ENCODE measurements around the gene CEACAM3.
"Not testable (repeated sequence)": the region's sequence is repeated elsewhere in the genome, so short reads cannot be mapped to it uniquely, and the experiment has no call there.

The CEACAM3 gene

DNA sequence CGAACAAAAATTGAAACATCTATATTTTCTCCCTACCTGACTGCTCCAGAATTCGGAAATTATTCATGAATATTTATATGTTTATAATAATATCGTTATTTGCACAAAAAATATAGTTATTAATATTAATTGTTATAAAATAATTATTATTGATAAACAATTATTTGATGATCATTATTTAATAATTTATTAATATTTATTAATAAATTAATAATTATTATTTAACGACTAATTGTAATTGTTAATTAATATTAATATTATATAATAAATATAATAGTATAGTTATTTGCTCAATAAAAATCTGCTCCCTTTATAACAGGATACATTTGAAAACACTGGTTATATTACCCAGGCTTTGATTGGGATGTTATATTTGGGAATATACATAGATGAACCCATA lies 26.8 kb upstream of the CEACAM3 start:
- DNase-seq (ENCODE audit: insufficient read length, low spot score), result no peak
- no peak for FAIRE-seq
- TF ChIP-seq PAX5 (IDR thresholded peaks at IDR 0.05; ENCODE audit: insufficient read depth, low read length, severe bottlenecking) (no peak), SPI1 (IDR thresholded peaks at IDR 0.05; ENCODE audit: low read depth, low read length) (no peak), TAF1 (IDR thresholded peaks at IDR 0.05; ENCODE audit: low read depth, low read length) (no peak), POLR2AphosphoS5 (IDR thresholded peaks at IDR 0.05; ENCODE audit: low read depth, low read length) (no peak), POLR2A (IDR thresholded peaks at IDR 0.05; ENCODE audit: low read depth, low read length) (no peak), POU2F2 (IDR thresholded peaks at IDR 0.05; ENCODE audit: low read depth, low read length) (no peak)

DNA sequence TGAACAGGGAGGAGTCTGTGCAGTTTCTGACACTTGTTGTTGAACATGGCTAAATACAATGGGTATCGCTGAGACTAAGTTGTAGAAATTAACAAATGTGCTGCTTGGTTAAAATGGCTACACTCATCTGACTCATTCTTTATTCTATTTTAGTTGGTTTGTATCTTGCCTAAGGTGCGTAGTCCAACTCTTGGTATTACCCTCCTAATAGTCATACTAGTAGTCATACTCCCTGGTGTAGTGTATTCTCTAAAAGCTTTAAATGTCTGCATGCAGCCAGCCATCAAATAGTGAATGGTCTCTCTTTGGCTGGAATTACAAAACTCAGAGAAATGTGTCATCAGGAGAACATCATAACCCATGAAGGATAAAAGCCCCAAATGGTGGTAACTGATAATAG lies 25.0 kb upstream of the CEACAM3 start:
- no peak for FAIRE-seq
- no peak for DNase-seq (ENCODE audit: insufficient read length, low spot score)
- TF ChIP-seq POU2F2 (IDR thresholded peaks at IDR 0.05; ENCODE audit: low read depth, low read length) (no peak), SPI1 (IDR thresholded peaks at IDR 0.05; ENCODE audit: low read depth, low read length) (no peak)

DNA sequence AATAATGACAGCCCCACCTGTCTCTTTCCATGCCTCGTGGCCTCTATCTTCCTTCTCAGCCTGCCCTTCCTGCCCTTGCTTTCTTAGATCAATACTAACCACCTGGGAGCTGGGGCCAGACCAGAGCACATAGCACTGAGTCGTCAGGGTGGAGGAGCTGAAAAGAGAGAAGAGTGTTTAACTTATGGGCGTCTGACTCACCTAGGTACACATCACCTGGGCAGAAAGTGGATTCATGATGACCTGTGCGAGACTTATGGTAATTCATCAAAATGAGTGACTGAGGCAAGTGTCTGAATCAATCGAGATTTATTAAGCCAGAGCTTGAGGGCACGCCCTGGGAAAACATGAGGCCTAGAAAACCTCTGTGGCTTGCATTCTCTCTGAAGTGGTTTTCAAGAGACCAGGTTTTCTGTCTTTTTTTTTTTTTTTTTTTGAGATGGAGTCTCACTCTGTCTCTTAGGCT lies 21.8 kb upstream of the CEACAM3 start:
- TF ChIP-seq TAF1 (IDR thresholded peaks at IDR 0.05; ENCODE audit: low read depth, low read length) (no peak), POLR2A (IDR thresholded peaks at IDR 0.05; ENCODE audit: low read depth, low read length) (no peak), POLR2AphosphoS5 (IDR thresholded peaks at IDR 0.05; ENCODE audit: low read depth, low read length) (no peak), SPI1 (IDR thresholded peaks at IDR 0.05; ENCODE audit: low read depth, low read length) (no peak), POU2F2 (IDR thresholded peaks at IDR 0.05; ENCODE audit: low read depth, low read length) (no peak), PAX5 (IDR thresholded peaks at IDR 0.05; ENCODE audit: insufficient read depth, low read length, severe bottlenecking) (no peak)
- FAIRE-seq (no peak), DNase-seq (ENCODE audit: insufficient read length, low spot score) (no peak)

DNA sequence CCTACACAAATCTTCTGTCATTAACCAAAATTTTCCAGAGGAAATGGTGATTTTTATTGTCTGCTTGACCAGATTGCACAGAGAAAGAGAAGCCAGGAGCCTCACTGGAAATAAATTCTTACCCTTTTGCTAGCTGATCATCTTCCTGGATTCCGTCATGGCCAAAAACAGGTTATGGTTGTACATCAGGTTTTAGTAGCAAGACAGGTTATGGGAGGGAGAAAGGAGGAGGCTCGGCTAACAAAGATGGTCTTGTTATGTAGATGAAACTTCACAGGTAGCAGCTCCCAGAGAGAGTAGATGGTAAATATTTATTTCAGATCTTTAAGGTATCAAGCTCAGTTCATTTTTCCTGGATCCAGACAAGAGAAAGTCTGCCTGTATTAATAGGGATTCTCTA lies 19.7 kb upstream of the CEACAM3 start:
- FAIRE-seq, result no peak
- DNase-seq (ENCODE audit: insufficient read length, low spot score), result no peak
- TF ChIP-seq SPI1 (IDR thresholded peaks at IDR 0.05; ENCODE audit: low read depth, low read length) (no peak), TAF1 (IDR thresholded peaks at IDR 0.05; ENCODE audit: low read depth, low read length) (no peak), POU2F2 (IDR thresholded peaks at IDR 0.05; ENCODE audit: low read depth, low read length) (no peak), POLR2A (IDR thresholded peaks at IDR 0.05; ENCODE audit: low read depth, low read length) (no peak), PAX5 (IDR thresholded peaks at IDR 0.05; ENCODE audit: insufficient read depth, low read length, severe bottlenecking) (no peak), POLR2AphosphoS5 (IDR thresholded peaks at IDR 0.05; ENCODE audit: low read depth, low read length) (no peak)

DNA sequence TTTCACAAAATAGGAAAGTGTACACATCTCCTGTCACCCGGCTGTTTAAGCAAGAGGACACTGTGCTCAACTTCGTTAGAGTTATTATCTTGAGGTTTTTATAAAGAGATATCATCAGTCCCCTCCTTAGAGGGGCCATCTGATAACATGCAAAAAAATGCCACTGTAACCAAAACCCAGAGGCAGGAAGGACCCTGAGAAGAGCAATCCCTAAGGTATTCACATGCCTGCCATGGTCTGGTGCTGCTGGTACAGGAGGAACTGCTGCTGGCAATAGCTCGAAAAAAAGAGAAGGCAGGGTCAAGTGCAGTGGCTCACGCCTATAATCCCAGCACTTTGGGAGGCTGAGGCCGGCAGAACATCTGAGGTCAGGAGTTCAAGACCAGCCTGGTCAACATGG lies 12.8 kb upstream of the CEACAM3 start:
- no peak for TF ChIP-seq PAX5 (IDR thresholded peaks at IDR 0.05; ENCODE audit: insufficient read depth, low read length, severe bottlenecking)
- TF ChIP-seq SPI1 (IDR thresholded peaks at IDR 0.05; ENCODE audit: low read depth, low read length), result no peak
- no peak for TF ChIP-seq POLR2A (IDR thresholded peaks at IDR 0.05; ENCODE audit: low read depth, low read length)
- no peak for TF ChIP-seq POU2F2 (IDR thresholded peaks at IDR 0.05; ENCODE audit: low read depth, low read length)
- DNase-seq (ENCODE audit: insufficient read length, low spot score) (no peak), FAIRE-seq (no peak)

DNA sequence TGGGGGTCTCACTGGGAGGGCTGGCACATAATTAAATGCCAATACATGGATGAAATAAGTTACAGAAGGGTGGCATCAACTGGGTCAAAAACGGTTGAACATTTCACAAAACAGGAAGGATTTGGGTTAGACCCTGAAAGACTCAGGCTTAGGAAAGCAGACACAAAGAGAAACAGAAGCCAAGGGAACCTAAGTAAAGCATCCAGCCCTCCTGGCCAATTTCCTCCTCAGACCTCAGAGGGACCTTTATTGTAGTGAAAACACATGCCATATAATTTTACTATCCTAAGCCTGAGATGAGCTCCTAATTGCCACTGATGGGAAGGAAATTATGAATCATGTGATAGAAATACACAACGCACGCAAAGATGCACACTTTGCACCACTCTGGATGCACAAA lies 12.1 kb upstream of the CEACAM3 start:
- DNase-seq (ENCODE audit: insufficient read length, low spot score) (no peak), FAIRE-seq (no peak)
- TF ChIP-seq TAF1 (IDR thresholded peaks at IDR 0.05; ENCODE audit: low read depth, low read length) (no peak), PAX5 (IDR thresholded peaks at IDR 0.05; ENCODE audit: insufficient read depth, low read length, severe bottlenecking) (no peak), POLR2A (IDR thresholded peaks at IDR 0.05; ENCODE audit: low read depth, low read length) (no peak), POU2F2 (IDR thresholded peaks at IDR 0.05; ENCODE audit: low read depth, low read length) (no peak), POLR2AphosphoS5 (IDR thresholded peaks at IDR 0.05; ENCODE audit: low read depth, low read length) (no peak), SPI1 (IDR thresholded peaks at IDR 0.05; ENCODE audit: low read depth, low read length) (no peak)

DNA sequence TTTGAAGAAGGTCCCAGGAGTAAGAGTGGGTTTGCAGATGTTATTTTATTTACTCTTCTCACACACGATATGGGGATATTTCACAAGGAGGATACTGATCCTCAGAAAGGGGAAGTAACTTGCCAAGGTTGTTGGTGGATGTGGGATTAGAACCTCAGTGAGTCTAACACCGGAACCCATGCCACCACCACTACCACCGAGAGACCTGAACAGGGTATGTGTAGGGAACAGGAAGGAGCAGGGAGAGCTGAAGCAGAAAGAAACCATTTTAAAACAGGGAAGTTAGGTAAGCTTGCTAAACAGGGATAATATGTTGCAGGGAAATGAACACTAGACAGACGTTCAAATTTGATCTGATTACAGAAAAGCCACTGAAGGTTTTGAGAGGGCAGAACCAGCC lies 11.6 kb upstream of the CEACAM3 start:
- DNase-seq (ENCODE audit: insufficient read length, low spot score) (no peak), FAIRE-seq (no peak)
- no peak for TF ChIP-seq POLR2A (IDR thresholded peaks at IDR 0.05; ENCODE audit: low read depth, low read length)
- TF ChIP-seq POU2F2 (IDR thresholded peaks at IDR 0.05; ENCODE audit: low read depth, low read length), result no peak
- no peak for TF ChIP-seq TAF1 (IDR thresholded peaks at IDR 0.05; ENCODE audit: low read depth, low read length)
- no peak for TF ChIP-seq POLR2AphosphoS5 (IDR thresholded peaks at IDR 0.05; ENCODE audit: low read depth, low read length)
- TF ChIP-seq SPI1 (IDR thresholded peaks at IDR 0.05; ENCODE audit: low read depth, low read length), result no peak
- no peak for TF ChIP-seq PAX5 (IDR thresholded peaks at IDR 0.05; ENCODE audit: insufficient read depth, low read length, severe bottlenecking)

DNA sequence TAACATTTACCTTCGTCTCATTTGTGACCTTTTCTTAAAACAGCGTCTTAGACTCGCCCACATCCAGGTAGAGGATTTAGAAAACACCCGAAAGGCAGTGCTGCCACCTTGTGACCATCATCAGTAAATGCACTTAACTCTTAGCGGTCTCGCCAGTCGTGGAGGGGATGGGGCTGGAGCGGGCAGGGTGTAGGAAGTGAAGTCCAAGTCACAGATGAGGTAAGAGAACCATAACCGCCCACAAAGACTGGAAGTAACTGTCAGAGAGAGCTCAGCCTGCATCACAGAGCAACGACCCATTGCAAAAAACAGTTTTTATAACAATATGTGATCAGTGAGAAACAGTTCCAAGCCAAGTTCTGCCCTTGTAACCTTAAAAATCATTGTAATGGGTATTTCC lies 10.7 kb upstream of the CEACAM3 start:
- TF ChIP-seq POLR2A (IDR thresholded peaks at IDR 0.05; ENCODE audit: low read depth, low read length) (no peak), PAX5 (IDR thresholded peaks at IDR 0.05; ENCODE audit: insufficient read depth, low read length, severe bottlenecking) (no peak), TAF1 (IDR thresholded peaks at IDR 0.05; ENCODE audit: low read depth, low read length) (no peak), POU2F2 (IDR thresholded peaks at IDR 0.05; ENCODE audit: low read depth, low read length) (no peak), POLR2AphosphoS5 (IDR thresholded peaks at IDR 0.05; ENCODE audit: low read depth, low read length) (no peak), SPI1 (IDR thresholded peaks at IDR 0.05; ENCODE audit: low read depth, low read length) (no peak)
- peak; percentile 71 for DNase-seq (ENCODE audit: insufficient read length, low spot score)
- peak; percentile 98 for FAIRE-seq

DNA sequence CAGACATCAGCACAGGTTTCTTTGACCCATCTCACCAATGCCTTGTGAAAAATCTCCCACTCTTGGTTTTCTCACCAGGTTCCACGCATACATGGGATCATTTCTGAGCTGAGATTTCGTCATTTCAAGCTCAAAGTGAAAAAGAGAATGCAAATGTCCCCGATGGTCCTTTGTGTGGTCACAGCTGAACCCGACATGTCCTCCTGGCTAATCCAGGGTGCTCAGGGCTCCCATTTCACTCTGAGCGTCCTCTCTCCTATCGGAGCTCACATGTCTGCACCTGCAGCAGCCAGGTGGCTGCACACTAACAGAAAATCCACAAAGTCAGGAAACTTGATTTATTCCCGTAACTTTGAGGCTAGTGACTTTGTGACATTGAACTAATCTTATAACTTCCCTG lies 9.3 kb upstream of the CEACAM3 start:
- DNase-seq (ENCODE audit: insufficient read length, low spot score) (no peak), FAIRE-seq (peak; percentile 31)
- TF ChIP-seq POLR2A (IDR thresholded peaks at IDR 0.05; ENCODE audit: low read depth, low read length) (no peak), TAF1 (IDR thresholded peaks at IDR 0.05; ENCODE audit: low read depth, low read length) (no peak), SPI1 (IDR thresholded peaks at IDR 0.05; ENCODE audit: low read depth, low read length) (no peak), POLR2AphosphoS5 (IDR thresholded peaks at IDR 0.05; ENCODE audit: low read depth, low read length) (no peak), PAX5 (IDR thresholded peaks at IDR 0.05; ENCODE audit: insufficient read depth, low read length, severe bottlenecking) (no peak), POU2F2 (IDR thresholded peaks at IDR 0.05; ENCODE audit: low read depth, low read length) (no peak)

DNA sequence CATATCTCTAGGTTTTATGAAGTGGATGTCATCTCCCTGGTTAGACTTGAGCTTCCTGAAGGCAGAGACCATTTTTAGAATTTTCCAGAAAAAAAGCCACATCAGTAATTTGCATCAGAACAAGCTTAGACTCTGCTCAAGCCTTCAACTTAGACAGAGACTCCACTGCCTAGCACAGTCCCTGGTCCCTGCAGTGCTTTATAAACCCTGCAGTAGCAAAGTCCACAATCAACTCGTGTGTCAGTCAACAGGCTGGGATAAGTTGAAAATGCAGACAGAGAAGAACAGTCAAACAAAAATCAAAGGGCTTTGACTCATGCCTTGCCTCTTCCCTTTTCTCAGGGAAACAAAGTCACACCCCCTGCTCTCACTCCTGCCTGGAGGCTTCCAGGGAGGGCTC lies 7.9 kb upstream of the CEACAM3 start:
- FAIRE-seq; DNase-seq (ENCODE audit: insufficient read length, low spot score): not testable (repeated sequence)

DNA sequence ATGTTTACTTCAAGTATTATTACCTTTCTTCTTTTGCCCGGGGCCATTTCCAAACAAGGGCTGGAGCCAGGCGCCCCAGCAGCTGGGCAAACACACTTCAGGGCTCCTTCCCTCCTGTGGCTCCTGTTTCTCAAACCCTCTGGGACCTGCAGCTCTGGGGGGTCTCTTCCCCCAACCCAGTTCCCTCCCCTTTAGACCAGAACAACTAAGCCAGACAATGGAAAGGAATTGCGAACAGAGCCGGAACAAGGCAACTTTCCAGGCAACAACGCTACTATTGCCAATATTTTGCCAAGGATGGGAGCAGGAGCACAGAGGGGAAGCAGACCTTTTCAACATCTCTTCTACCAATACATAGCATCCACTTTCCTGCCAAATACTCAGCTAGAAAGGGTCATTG lies 7.3 kb upstream of the CEACAM3 start:
- not testable (repeated sequence) for DNase-seq (ENCODE audit: insufficient read length, low spot score); FAIRE-seq
